ENCODE data around the gene TMC5.
A peak's percentile ranks its signal among the peaks of the same experiment; 100 is the strongest.
"Not testable (repeated sequence)": the region's sequence is repeated elsewhere in the genome, so short reads cannot be mapped to it uniquely, and the experiment has no call there.

The TMC5 gene

DNA sequence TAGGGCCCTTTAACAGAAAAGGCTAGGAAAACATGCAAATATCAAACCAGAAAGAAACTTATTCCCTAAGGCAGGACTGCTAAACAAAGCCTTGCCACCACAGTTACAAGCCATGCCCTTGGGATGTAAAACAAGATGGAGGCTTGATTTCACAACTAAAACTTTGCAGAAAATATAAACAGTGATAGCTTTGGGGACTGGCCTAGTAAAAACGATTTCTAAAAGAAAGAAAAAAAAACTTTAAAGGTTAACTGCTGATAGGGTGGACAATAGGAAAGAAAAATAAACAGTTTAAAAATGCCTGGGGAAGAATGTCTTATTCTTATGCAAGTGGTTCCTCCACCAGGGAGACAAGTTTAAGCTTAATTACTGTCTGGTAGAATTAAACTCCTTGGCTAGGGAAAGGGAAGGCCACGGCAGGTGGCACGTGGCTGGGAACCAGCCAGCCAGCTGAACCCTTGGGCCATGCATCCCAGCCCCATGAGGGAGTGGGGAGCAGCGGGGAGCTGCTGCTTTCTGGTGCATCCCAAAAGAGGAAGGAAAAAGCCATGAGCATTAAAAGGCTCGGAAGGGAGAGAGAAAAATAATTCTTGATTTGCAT is 10.7 kb upstream of the TMC5 start:
- Histone ChIP-seq H3K9me3 (ENCODE audit: control insufficient read depth, insufficient read depth, low read length) (no peaks in the 10 kb centered on the region; the same call in 1 of the 2 replicates), H3K27me3 (ENCODE audit: control insufficient read depth, insufficient read depth, low read length) (no peaks in the 10 kb centered on the region), H3K27ac (ENCODE audit: low read length) (no peak overlapping the region), H3K4me3 (ENCODE audit: low read length) (no peak overlapping the region), H3K4me1 (ENCODE audit: control insufficient read depth, insufficient read depth, low read length) (no peaks in the 10 kb centered on the region), H3K36me3 (ENCODE audit: control insufficient read depth, insufficient read depth, low read length) (no peaks in the 10 kb centered on the region)
- no peak for DNase-seq (ENCODE audit: low read depth, low spot score)
- whole genome bisulfite sequencing (ENCODE audit: insufficient coverage, insufficient read length) = no CpG with 5 or more reads among the region's 5 CpGs

DNA sequence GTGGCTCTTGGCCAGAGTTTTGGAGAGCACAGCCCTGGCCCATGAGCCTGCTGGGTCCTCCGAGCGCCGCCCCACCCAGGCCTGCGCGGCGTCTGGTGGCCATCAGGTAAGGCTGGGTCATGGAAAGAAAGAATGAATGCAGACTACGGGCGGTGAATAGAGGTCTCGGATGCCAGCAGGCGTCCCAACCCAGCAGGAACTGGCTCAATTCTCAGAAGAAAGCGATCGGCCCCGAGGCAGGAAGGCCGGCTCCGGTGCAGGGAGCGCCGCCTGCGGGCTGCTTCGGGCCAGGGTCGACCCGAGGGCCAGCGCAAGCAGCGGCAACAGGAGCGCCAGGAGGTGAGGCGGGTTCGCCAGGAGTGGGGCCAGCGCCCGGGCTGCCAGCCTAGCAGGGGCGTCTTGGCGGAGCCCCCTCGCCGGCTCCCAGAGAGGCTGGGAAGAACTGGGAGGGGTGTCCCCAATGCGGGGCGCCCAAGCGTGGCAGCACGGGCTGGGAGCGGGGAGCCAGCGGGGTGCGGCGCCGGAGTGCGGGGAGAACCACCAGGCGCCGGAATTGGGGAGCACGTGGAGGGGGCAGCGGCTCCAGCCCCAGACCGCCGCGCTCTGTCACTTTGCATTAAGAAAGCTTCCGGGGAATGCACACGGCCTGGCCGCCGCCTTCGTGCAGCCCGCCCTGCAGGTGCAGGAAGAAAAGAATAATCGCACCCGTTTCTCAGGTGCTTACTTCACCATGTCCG is 7.1 kb upstream of the TMC5 start:
- no peaks in the 10 kb centered on the region; the same call in 1 of the 2 replicates for H3K9me3 ChIP-seq (ENCODE audit: control insufficient read depth, insufficient read depth, low read length)
- DNase-seq (ENCODE audit: low read depth, low spot score) = peak; percentile 48
- no peaks in the 10 kb centered on the region for H3K4me1 ChIP-seq (ENCODE audit: control insufficient read depth, insufficient read depth, low read length)
- H3K4me3 ChIP-seq (ENCODE audit: low read length) = peak overlapping the region; percentile 26; the same call in 1 of the 2 replicates
- H3K27ac ChIP-seq (ENCODE audit: low read length) = no peak overlapping the region
- no CpG with 5 or more reads among the region's 58 CpGs for WGBS (ENCODE audit: insufficient coverage, insufficient read length)
- no peaks in the 10 kb centered on the region for H3K36me3 ChIP-seq (ENCODE audit: control insufficient read depth, insufficient read depth, low read length)
- H3K27me3 ChIP-seq (ENCODE audit: control insufficient read depth, insufficient read depth, low read length) = no peaks in the 10 kb centered on the region

DNA sequence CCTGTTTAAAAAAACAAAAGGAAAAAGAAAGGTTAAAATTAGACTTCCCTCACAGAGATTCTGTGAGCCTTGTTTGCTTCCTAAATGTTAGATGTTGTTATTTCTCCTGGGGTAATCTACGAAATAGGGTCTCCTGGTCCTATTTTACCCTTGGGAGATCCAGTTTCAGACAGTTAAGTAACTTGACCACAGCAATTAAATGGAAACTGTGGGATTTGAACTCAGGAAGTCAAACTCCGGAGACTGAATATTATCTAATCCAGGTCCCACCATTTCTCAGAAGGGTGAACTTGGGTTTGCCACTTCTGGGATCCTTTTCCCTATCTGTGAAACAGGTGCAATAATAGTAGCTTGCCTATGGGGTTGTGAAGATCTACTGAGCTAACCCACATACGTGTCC is 6.4 kb upstream of the TMC5 start:
- no peaks in the 10 kb centered on the region for H3K27me3 ChIP-seq (ENCODE audit: control insufficient read depth, insufficient read depth, low read length)
- no CpG with 5 or more reads among the region's 3 CpGs for WGBS (ENCODE audit: insufficient coverage, insufficient read length)
- no peak overlapping the region for H3K27ac ChIP-seq (ENCODE audit: low read length)
- H3K36me3 ChIP-seq (ENCODE audit: control insufficient read depth, insufficient read depth, low read length) = no peaks in the 10 kb centered on the region
- no peaks in the 10 kb centered on the region; the same call in 1 of the 2 replicates for H3K9me3 ChIP-seq (ENCODE audit: control insufficient read depth, insufficient read depth, low read length)
- no peak for DNase-seq (ENCODE audit: low read depth, low spot score)
- H3K4me1 ChIP-seq (ENCODE audit: control insufficient read depth, insufficient read depth, low read length) = no peaks in the 10 kb centered on the region
- no peak overlapping the region; the same call in 1 of the 2 replicates for H3K4me3 ChIP-seq (ENCODE audit: low read length)

DNA sequence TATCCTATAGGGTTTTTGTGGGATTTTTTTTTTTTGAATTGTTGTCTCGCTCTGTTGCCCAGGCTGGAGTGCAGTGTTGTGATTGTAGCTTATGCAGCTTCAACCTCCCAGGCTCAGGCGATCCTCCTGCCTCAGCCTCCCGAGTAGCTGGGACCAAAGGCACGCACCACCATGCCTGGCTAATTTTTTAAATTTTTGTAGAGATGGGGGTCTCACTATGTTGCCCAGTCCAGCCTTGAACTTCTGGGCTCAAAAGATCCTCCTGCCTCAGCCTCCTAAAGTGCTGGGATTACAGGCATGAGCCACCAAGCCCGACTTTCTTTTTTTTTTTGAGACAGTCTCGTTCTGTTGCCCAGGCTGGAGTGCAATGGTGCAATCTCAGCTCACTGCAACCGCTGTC is 5.6 kb upstream of the TMC5 start:
- no CpG with 5 or more reads among the region's 7 CpGs for WGBS (ENCODE audit: insufficient coverage, insufficient read length)
- not testable (repeated sequence) for H3K4me3 ChIP-seq (ENCODE audit: low read length); DNase-seq (ENCODE audit: low read depth, low spot score)

DNA sequence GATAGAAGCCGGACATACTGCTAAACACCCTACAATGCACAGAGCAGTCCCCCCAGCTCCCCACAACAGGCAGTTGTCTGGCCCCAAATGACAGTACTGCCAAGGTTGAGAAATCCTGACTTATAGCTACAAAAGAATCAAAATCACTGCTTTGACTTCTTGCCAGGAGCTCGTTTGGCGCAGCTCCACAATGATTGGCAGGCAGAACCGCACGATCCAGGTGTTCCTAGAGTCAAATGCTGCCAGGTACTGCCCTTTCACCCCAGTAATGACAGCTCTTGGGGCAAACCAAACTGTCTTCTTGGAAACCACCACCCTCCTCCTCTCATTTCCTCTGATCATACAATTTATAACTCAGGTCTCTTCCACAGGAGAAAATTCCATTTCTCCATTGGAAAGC is 2.2 kb upstream of the TMC5 start:
- Histone ChIP-seq H3K27ac (ENCODE audit: low read length) (no peak overlapping the region), H3K4me3 (ENCODE audit: low read length) (no peak overlapping the region), H3K27me3 (ENCODE audit: control insufficient read depth, insufficient read depth, low read length) (no peaks in the 10 kb centered on the region), H3K36me3 (ENCODE audit: control insufficient read depth, insufficient read depth, low read length) (no peaks in the 10 kb centered on the region), H3K9me3 (ENCODE audit: control insufficient read depth, insufficient read depth, low read length) (no peaks in the 10 kb centered on the region), H3K4me1 (ENCODE audit: control insufficient read depth, insufficient read depth, low read length) (no peaks in the 10 kb centered on the region)
- no peak for DNase-seq (ENCODE audit: low read depth, low spot score)
- no CpG with 5 or more reads among the region's 5 CpGs for WGBS (ENCODE audit: insufficient coverage, insufficient read length)

More for the DNA sequence above, 5.6 kb upstream of the TMC5 start:
- H3K36me3 ChIP-seq (ENCODE audit: control insufficient read depth, insufficient read depth, low read length); H3K4me1 ChIP-seq (ENCODE audit: control insufficient read depth, insufficient read depth, low read length); H3K9me3 ChIP-seq (ENCODE audit: control insufficient read depth, insufficient read depth, low read length); H3K27me3 ChIP-seq (ENCODE audit: control insufficient read depth, insufficient read depth, low read length); H3K27ac ChIP-seq (ENCODE audit: low read length): not testable (repeated sequence)

DNA sequence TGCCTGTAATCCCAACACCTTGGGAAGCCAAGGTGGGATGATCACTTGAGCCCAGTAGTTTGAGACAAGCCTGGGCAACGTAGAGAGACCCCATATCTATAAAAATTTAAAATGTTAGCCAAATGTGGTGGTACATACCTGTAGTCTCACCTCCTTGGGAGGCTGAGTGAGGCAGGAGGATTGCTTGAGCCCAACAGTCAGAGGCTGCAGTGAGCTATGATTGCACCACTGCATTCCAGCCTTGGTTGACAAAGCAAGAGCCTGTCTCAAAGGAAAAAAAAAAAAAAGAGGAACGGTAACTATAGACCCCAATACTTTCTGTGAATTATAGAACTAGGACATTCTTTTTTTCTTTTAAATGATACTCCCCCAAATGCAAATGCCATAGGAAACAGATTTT is 1.8 kb upstream of the TMC5 start:
- Histone ChIP-seq H3K4me1 (ENCODE audit: control insufficient read depth, insufficient read depth, low read length) (no peaks in the 10 kb centered on the region), H3K36me3 (ENCODE audit: control insufficient read depth, insufficient read depth, low read length) (no peaks in the 10 kb centered on the region)

DNA sequence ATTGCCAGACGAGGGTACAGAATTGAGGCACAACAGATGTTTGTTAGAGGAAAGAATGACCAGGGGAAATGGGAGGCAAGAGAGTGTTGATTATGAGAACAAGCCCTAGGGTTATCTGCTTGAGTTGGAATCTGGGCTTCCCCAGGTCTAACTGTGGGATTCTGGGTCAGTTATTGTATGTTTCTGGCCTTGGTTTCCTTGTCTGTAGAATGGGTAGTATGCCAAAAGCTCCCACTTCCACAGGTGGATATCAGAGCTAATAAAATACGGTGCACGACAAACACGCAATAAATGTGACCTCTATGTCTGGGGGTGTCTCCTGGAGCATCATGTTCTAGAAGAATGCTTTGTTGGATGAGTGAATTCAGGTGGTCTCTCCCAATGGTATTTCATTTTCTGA is 517 bp downstream of the TMC5 start:
- Histone ChIP-seq H3K27me3 (ENCODE audit: control insufficient read depth, insufficient read depth, low read length) (no peaks in the 10 kb centered on the region), H3K4me3 (ENCODE audit: low read length) (no peak overlapping the region), H3K4me1 (ENCODE audit: control insufficient read depth, insufficient read depth, low read length) (no peaks in the 10 kb centered on the region), H3K27ac (ENCODE audit: low read length) (no peak overlapping the region), H3K9me3 (ENCODE audit: control insufficient read depth, insufficient read depth, low read length) (no peaks in the 10 kb centered on the region), H3K36me3 (ENCODE audit: control insufficient read depth, insufficient read depth, low read length) (no peaks in the 10 kb centered on the region)
- DNase-seq (ENCODE audit: low read depth, low spot score) = no peak
- no CpG with 5 or more reads among the region's 4 CpGs for WGBS (ENCODE audit: insufficient coverage, insufficient read length)

More for the DNA sequence above, 1.8 kb upstream of the TMC5 start:
- no peak for DNase-seq (ENCODE audit: low read depth, low spot score)
- Histone ChIP-seq H3K9me3 (ENCODE audit: control insufficient read depth, insufficient read depth, low read length) (no peaks in the 10 kb centered on the region), H3K27ac (ENCODE audit: low read length) (no peak overlapping the region), H3K27me3 (ENCODE audit: control insufficient read depth, insufficient read depth, low read length) (no peaks in the 10 kb centered on the region), H3K4me3 (ENCODE audit: low read length) (no peak overlapping the region)
- no CpG with 5 or more reads among the region's 2 CpGs for WGBS (ENCODE audit: insufficient coverage, insufficient read length)

DNA sequence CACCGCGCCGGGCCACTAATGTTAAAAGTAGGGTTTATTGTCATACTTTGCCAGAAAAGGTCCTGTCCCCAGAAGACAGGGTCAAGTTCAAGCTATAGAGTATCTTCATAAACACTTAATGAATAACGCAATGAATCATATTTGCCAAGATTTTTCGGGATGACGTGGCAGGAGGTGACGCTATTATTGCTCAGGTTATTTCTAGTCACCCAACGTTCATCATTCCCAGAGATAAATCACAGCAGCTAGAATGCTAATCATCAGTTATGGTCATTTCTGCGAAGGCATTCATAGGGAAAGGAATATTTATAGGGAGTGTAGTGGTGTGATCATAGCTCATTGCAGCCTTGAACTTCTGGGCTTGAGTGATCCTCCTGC is 2.0 kb downstream of the TMC5 start:
- Histone ChIP-seq H3K4me1 (ENCODE audit: control insufficient read depth, insufficient read depth, low read length) (no peaks in the 10 kb centered on the region), H3K27me3 (ENCODE audit: control insufficient read depth, insufficient read depth, low read length) (no peaks in the 10 kb centered on the region; the same call in 1 of the 2 replicates), H3K4me3 (ENCODE audit: low read length) (no peak overlapping the region), H3K9me3 (ENCODE audit: control insufficient read depth, insufficient read depth, low read length) (no peaks in the 10 kb centered on the region), H3K27ac (ENCODE audit: low read length) (no peak overlapping the region), H3K36me3 (ENCODE audit: control insufficient read depth, insufficient read depth, low read length) (no peaks in the 10 kb centered on the region)
- no CpG with 5 or more reads among the region's 9 CpGs for WGBS (ENCODE audit: insufficient coverage, insufficient read length)
- DNase-seq (ENCODE audit: low read depth, low spot score) = no peak

DNA sequence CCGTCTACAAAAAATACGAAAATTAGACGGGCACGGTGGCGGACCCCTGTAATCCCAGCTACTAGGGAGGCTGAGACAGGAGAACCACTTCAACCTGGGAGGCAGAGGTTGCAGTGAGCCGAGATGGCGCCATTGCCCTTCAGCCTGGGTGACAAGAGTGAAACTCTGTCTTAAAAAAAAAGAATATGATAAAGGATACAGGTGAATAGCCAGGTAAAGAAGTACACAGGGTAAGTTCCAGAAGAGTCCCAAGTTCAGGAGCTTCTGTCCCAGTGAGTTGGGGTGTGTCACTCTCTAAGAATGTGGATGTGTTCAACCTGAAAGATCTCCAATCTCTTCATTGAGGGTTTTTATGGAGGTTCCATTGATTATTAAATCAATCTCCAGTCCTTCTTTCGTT is 6.8 kb downstream of the TMC5 start:
- no peaks in the 10 kb centered on the region for H3K9me3 ChIP-seq (ENCODE audit: control insufficient read depth, insufficient read depth, low read length)
- no peaks in the 10 kb centered on the region for H3K4me1 ChIP-seq (ENCODE audit: control insufficient read depth, insufficient read depth, low read length)
- H3K4me3 ChIP-seq (ENCODE audit: low read length) = no peak overlapping the region
- no peak overlapping the region for H3K27ac ChIP-seq (ENCODE audit: low read length)
- no CpG with 5 or more reads among the region's 8 CpGs for WGBS (ENCODE audit: insufficient coverage, insufficient read length)
- no peak for DNase-seq (ENCODE audit: low read depth, low spot score)
- H3K36me3 ChIP-seq (ENCODE audit: control insufficient read depth, insufficient read depth, low read length) = no peaks in the 10 kb centered on the region
- H3K27me3 ChIP-seq (ENCODE audit: control insufficient read depth, insufficient read depth, low read length) = no peaks in the 10 kb centered on the region; the same call in 1 of the 2 replicates

DNA sequence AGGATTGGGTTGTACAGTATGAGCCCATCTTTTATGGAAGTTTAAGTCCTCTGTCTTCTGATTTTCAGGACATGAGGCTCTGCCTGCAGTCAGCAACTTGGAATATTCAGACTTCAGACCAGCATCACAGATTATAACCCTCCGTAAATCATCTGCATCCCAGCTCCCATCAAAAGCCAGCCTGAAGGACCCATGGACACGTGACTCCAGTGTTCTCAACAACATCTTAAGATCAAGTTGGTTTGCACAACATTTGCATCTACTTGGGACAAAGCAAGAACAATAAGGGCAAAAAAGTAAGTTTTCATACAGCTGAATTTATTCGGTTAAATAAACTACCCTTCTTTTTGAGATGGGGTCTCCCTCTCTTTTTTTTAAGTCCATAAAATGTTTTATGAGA is 12.7 kb downstream of the TMC5 start:
- H3K27ac ChIP-seq (ENCODE audit: low read length) = no peak overlapping the region
- no peak for DNase-seq (ENCODE audit: low read depth, low spot score)

More for the DNA sequence above, 12.7 kb downstream of the TMC5 start:
- no peaks in the 10 kb centered on the region for H3K4me1 ChIP-seq (ENCODE audit: control insufficient read depth, insufficient read depth, low read length)
- H3K36me3 ChIP-seq (ENCODE audit: control insufficient read depth, insufficient read depth, low read length) = no peaks in the 10 kb centered on the region
- WGBS (ENCODE audit: insufficient coverage, insufficient read length) = no CpG with 5 or more reads among the region's 3 CpGs
- no peak overlapping the region for H3K4me3 ChIP-seq (ENCODE audit: low read length)
- H3K27me3 ChIP-seq (ENCODE audit: control insufficient read depth, insufficient read depth, low read length) = no peaks in the 10 kb centered on the region
- H3K9me3 ChIP-seq (ENCODE audit: control insufficient read depth, insufficient read depth, low read length) = no peaks in the 10 kb centered on the region

Data from iPS DF 6.9 (cell line).